ENCODE measurements around the gene CHRM1.

CHRM1 gene

GRCh38 chr11:62889484-62890437 is 31.4 kb downstream of the CHRM1 start:
- no peak for TF ChIP-seq CTCF (IDR thresholded peaks at IDR 0.05; ENCODE audit: borderline replicate concordance, insufficient read depth, low read depth, low read length)
- no peak overlapping the region for H3K4me3 ChIP-seq (ENCODE audit: low read depth, low read length)

GRCh38 chr11:62889126-62889483 is 32.1 kb downstream of the CHRM1 start:
- no peak for TF ChIP-seq CTCF (IDR thresholded peaks at IDR 0.05; ENCODE audit: borderline replicate concordance, insufficient read depth, low read depth, low read length)
- H3K4me3 ChIP-seq (ENCODE audit: low read depth, low read length) = no peak overlapping the region

GRCh38 chr11:62888406-62888805 is 32.8 kb downstream of the CHRM1 start:
- no peak for TF ChIP-seq CTCF (IDR thresholded peaks at IDR 0.05; ENCODE audit: borderline replicate concordance, insufficient read depth, low read depth, low read length)
- no peak overlapping the region for H3K4me3 ChIP-seq (ENCODE audit: low read depth, low read length)

- no peak overlapping the region for H3K4me3 ChIP-seq (ENCODE audit: low read depth, low read length)
- TF ChIP-seq CTCF (IDR thresholded peaks at IDR 0.05; ENCODE audit: borderline replicate concordance, insufficient read depth, low read depth, low read length) = no peak
Observed at GRCh38 chr11:62885137-62885750, 35.9 kb downstream of the CHRM1 start.

- H3K4me3 ChIP-seq (ENCODE audit: low read depth, low read length) = no peak overlapping the region
- no peak for TF ChIP-seq CTCF (IDR thresholded peaks at IDR 0.05; ENCODE audit: borderline replicate concordance, insufficient read depth, low read depth, low read length)
Observed at GRCh38 chr11:62883673-62884072, 37.5 kb downstream of the CHRM1 start.

GRCh38 chr11:62882788-62883501 is 38.2 kb downstream of the CHRM1 start:
- TF ChIP-seq CTCF (IDR thresholded peaks at IDR 0.05; ENCODE audit: borderline replicate concordance, insufficient read depth, low read depth, low read length) = no peak
- H3K4me3 ChIP-seq (ENCODE audit: low read depth, low read length) = no peak overlapping the region

All from GM12875 (cell line).